Pancreas (tissue), 10 donors: Measurements from ENCODE around the gene RBPJ. TPM values are rescaled to one million over a fixed set of nuclear protein-coding genes. Genes with fewer than 3 reads are reported as not detected.

Source experiments
- ATAC-seq, 4 donors: fragments of 200-7000 bp; cut with Tn5 transposase; one replicate each; pipeline versions ENCODE4 v1.8.0 to v1.9.1; 2020; ENCODE audit warnings: mild to moderate bottlenecking in 4 of 4, moderate library complexity in 4 of 4
- DNase-seq, 6 donors: peaks; one replicate each; pipeline ENCODE4 v3.0.0-alpha.2; 2020
- FAIRE-seq: peaks from 2 replicates; lab custom pipeline; 2012; peaks lifted over from hg19 to GRCh38; lab: Jason Lieb, UNC
- H3K27ac ChIP-seq, 4 donors: fragments of 200-600 bp; sonication (generic); 1 replicate in 3 of 4; 2 replicates in 1 of 4; pipeline versions ENCODE4 v1.5.0 to v1.8.0; 2020
- H3K27me3 ChIP-seq, 4 donors: fragments of 200-600 bp; one replicate each; pipeline ENCODE4 v1.8.0; 2021
- H3K36me3 ChIP-seq, 3 donors: fragments of 200-600 bp; sonication (generic) in 1 of 3; one replicate each; pipeline versions ENCODE4 v1.5.0 to v1.8.0; 2020 to 2021
- H3K4me1 ChIP-seq, 3 donors: fragments of 200-600 bp; one replicate each; pipeline ENCODE4 v1.8.0; 2021
- H3K4me3 ChIP-seq, 4 donors: fragments of 200-600 bp; sonication (generic) in 2 of 4; one replicate each; pipeline versions ENCODE4 v1.5.0 to v1.8.0; 2020 to 2021
- H3K9me3 ChIP-seq, 4 donors: fragments of 200-600 bp; one replicate each; pipeline ENCODE4 v1.8.0; 2021
- CTCF ChIP-seq, 4 donors: fragments of 200-600 bp; sonication (generic) in 3 of 4; IDR thresholded peaks; one replicate each; pipeline versions ENCODE4 v1.5.0 to v1.8.0; 2021; ENCODE audit warnings: antibody characterized with exemption in 4 of 4
- WGBS, 2 donors: extraction: QIAGEN DNeasy Blood & Tissue Kit; methylation state at CpG; one replicate each; pipeline ENCODE4 v1.1.7; 2013; 5-methylcytosine and 5-hydroxymethylcytosine counted together
- intact Hi-C, 3 donors: fragments of 100-400 bp; cut with DNase I; formaldehyde crosslinking; loops; one replicate each; pipeline versions ENCODE4 v1.11.1 to v1.14.2; 2022
- polyA plus RNA-seq, 2 donors: library from polyadenylated mRNA; stranded (reverse); fragments of 200-250 nt; gene quantifications; one replicate each; pipeline ENCODE4 v1.2.3, GENCODE V29; 2013
- total RNA-seq, 6 donors: library from RNA; stranded (reverse); fragmentation: NEBNext Ultra II Directional in 4 of 6; extraction: Animal tissue kit (Norgen Biotek cat#: 25700) in 4 of 6; gene quantifications; one replicate each; pipeline versions ENCODE4 v1.2.1 to v1.2.4, GENCODE V29; 2021 to 2023
- donor health status: healthy with polysubstance abuse.
- donor health status: DM: no; HTN: no; CAD: no; lungs with moderate emphysema.
- donor health status: DM: no; HTN: no; CAD: no.
- donor health status: control.
- donor health status: control.
- donor health status: Bipolar disorder and iron deficiency.
- donor health status: DM: yes; HTN: yes; CAD: no.
- donor health status: DM: no; HTN: no; CAD: no.
- donor health status: DM: no; HTN: no; CAD: no.
- donor health status: DM: yes; HTN: yes; CAD: no.

The RBPJ gene
- total and polyA plus RNA-seq, 8 donors, result 17.6 to 50.2 (median 24.0) TPM

GRCh38 chr4:26450418-26450817 is 129.6 kb downstream of the RBPJ start:
- DNase-seq, result no peak
- Histone ChIP-seq H3K4me1 (peaks cover 6 to 17% (median 14%) of the 10 kb centered on the region in 3 donors), H3K27me3 (no peaks in the 10 kb centered on the region), H3K27ac (no peak overlapping the region), H3K9me3 (no peaks in the 10 kb centered on the region), H3K4me3 (no peak overlapping the region), H3K36me3 (no peaks in the 10 kb centered on the region)
- no peak for TF ChIP-seq CTCF (IDR thresholded peaks at IDR 0.05)
- intact Hi-C loops, result no loop called here
- FAIRE-seq, result no peak
- ATAC-seq, result no peak
- 82 to 84% methylated on average over 5 of the region's 5 CpGs for WGBS, 2 donors

GRCh38 chr4:26451597-26451996 is 130.8 kb downstream of the RBPJ start:
- ATAC-seq (no peak), DNase-seq (no peak), FAIRE-seq (no peak)
- no peak for TF ChIP-seq CTCF (IDR thresholded peaks at IDR 0.05)
- Histone ChIP-seq H3K27me3 (no peaks in the 10 kb centered on the region), H3K27ac (peak overlapping the region in 3 of 4 donors; percentile 45 to 78 (median 60)), H3K36me3 (no peaks in the 10 kb centered on the region), H3K4me3 (no peak overlapping the region), H3K4me1 (peaks cover 6 to 17% (median 14%) of the 10 kb centered on the region in 3 donors), H3K9me3 (no peaks in the 10 kb centered on the region)
- intact Hi-C loops, result no loop called here
- 55 to 64% methylated on average over 3 of the region's 3 CpGs for WGBS, 2 donors

- ATAC-seq (peak; percentile 84 to 90 (median 88)), DNase-seq (peak; percentile 62 to 87 (median 72)), FAIRE-seq (no peak)
- 10 to 11% methylated on average over 15 of the region's 15 CpGs for WGBS, 2 donors
- Histone ChIP-seq H3K9me3 (no peaks in the 10 kb centered on the region), H3K27ac (peak overlapping the region; percentile 28 to 78 (median 52)), H3K36me3 (no peaks in the 10 kb centered on the region), H3K4me1 (peaks cover 6 to 17% (median 14%) of the 10 kb centered on the region in 3 donors), H3K4me3 (peak overlapping the region in 2 of 4 donors; percentile 1 to 17), H3K27me3 (no peaks in the 10 kb centered on the region)
- intact Hi-C loops, result no loop called here
- no peak for TF ChIP-seq CTCF (IDR thresholded peaks at IDR 0.05)
Measured at GRCh38 chr4:26452565-26453531, 132.0 kb downstream of the RBPJ start.

- no peak for ATAC-seq
- no peak overlapping the region for H3K4me3 ChIP-seq
- peaks cover 6 to 22% (median 17%) of the 10 kb centered on the region in 3 donors for H3K4me1 ChIP-seq
- no peaks in the 10 kb centered on the region for H3K27me3 ChIP-seq
- intact Hi-C loops, result no loop called here
- WGBS, 2 donors, result 93 to 95% methylated on average over 3 of the region's 3 CpGs
- no peak overlapping the region for H3K27ac ChIP-seq
- H3K9me3 ChIP-seq, result no peaks in the 10 kb centered on the region
- DNase-seq, result no peak
- TF ChIP-seq CTCF (IDR thresholded peaks at IDR 0.05), result no peak
- no peaks in the 10 kb centered on the region for H3K36me3 ChIP-seq
- no peak for FAIRE-seq
Measured at GRCh38 chr4:26454961-26455360, 134.1 kb downstream of the RBPJ start.

DNA sequence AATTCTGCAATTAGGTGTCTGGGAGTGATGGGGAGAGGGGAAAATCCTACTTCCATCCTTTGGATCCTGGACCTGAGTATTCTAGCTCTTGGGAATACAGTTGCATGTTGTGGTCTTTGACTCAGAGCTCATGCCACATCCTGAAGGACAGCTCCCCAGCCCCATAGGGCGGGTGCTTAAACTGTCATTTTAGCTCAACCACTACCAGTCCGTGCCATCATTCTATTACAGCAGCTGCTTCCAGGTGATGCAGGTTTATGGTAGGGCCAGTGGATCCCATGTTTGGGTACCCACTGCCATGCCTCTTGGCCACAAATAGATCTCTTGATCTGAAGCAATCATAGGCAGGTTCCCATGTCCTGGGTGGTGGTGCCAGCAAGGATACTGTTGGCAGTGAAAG is 134.8 kb downstream of the RBPJ start:
- ATAC-seq (no peak), DNase-seq (no peak), FAIRE-seq (no peak)
- H3K36me3 ChIP-seq, result no peaks in the 10 kb centered on the region
- intact Hi-C loops, result no loop called here
- no peak overlapping the region for H3K27ac ChIP-seq
- peaks cover 6 to 22% (median 17%) of the 10 kb centered on the region in 3 donors for H3K4me1 ChIP-seq
- H3K9me3 ChIP-seq, result no peaks in the 10 kb centered on the region
- no peak for TF ChIP-seq CTCF (IDR thresholded peaks at IDR 0.05)
- WGBS, 2 donors, result 87 to 97% methylated on average over 2 of the region's 2 CpGs
- no peak overlapping the region for H3K4me3 ChIP-seq
- H3K27me3 ChIP-seq, result no peaks in the 10 kb centered on the region
